Stimulated activated CD8-positive, alpha-beta memory T cell treated with anti-CD3 and anti-CD28 coated beads, Interleukin-15, amount 100 ng/mL, for 48 hours (primary cell): Measurements from ENCODE around the gene NACC2.
A peak's percentile ranks its signal among the peaks of the same experiment; 100 is the strongest.

Experiments
- DNase-seq, 2 donors: peaks; one replicate each; pipeline ENCODE4 v3.0.0-alpha.2; 2020; ENCODE audit warnings: low read depth in 2 of 2

Gene NACC2

GRCh38 chr9:136129176-136129575 lies 34.1 kb upstream of the NACC2 start:
- no peak for DNase-seq

GRCh38 chr9:136128436-136128835 lies 33.3 kb upstream of the NACC2 start:
- no peak for DNase-seq

- no peak for DNase-seq
These were observed 32.2 kb upstream of the NACC2 start for GRCh38 chr9:136127313-136127712.

GRCh38 chr9:136124976-136125692 lies 30.0 kb upstream of the NACC2 start:
- no peak for DNase-seq

- peak; percentile 56 to 58 for DNase-seq
These were observed 27.6 kb upstream of the NACC2 start for GRCh38 chr9:136122425-136123383.

- no peak for DNase-seq
These were observed 26.7 kb upstream of the NACC2 start for GRCh38 chr9:136121801-136122200.

- DNase-seq, result no peak
These were observed 25.4 kb upstream of the NACC2 start for GRCh38 chr9:136120438-136120844.

- no peak for DNase-seq
These were observed 24.8 kb upstream of the NACC2 start for GRCh38 chr9:136119883-136120393.

- DNase-seq, result no peak
These were observed 24.2 kb upstream of the NACC2 start for GRCh38 chr9:136119061-136119882.

GRCh38 chr9:136118320-136119060 lies 23.4 kb upstream of the NACC2 start, which contains the start of gene TMEM250:
TMEM250 (minus strand) TSS chr9:136118875; CDS start chr9:136116900, 1,975 bp downstream.
- DNase-seq, result peak; percentile 93 to 97

GRCh38 chr9:136117916-136118319 lies 22.8 kb upstream of the NACC2 start:
- no peak for DNase-seq

- peak in 1 of 2 donors; percentile 47 for DNase-seq
These were observed 22.3 kb upstream of the NACC2 start for GRCh38 chr9:136117291-136117915.

- no peak for DNase-seq
These were observed 21.4 kb upstream of the NACC2 start for GRCh38 chr9:136116360-136117098.

GRCh38 chr9:136115641-136116359 lies 20.7 kb upstream of the NACC2 start:
- no peak for DNase-seq

GRCh38 chr9:136115206-136115605 lies 20.1 kb upstream of the NACC2 start:
- no peak for DNase-seq

- no peak for DNase-seq
These were observed 19.5 kb upstream of the NACC2 start for GRCh38 chr9:136114610-136115009.

GRCh38 chr9:136112541-136112940 lies 17.5 kb upstream of the NACC2 start:
- DNase-seq, result no peak

- no peak for DNase-seq
These were observed 16.8 kb upstream of the NACC2 start for GRCh38 chr9:136111910-136112309.

GRCh38 chr9:136111190-136111589 lies 16.1 kb upstream of the NACC2 start:
- DNase-seq, result no peak
